Kidney (tissue), 14 donors: Measurements from ENCODE around the gene ALDH9A1. TPM values are rescaled to one million over a fixed set of nuclear protein-coding genes. Genes with fewer than 3 reads are reported as not detected.
A peak's percentile ranks its signal among the peaks of the same experiment; 100 is the strongest.

Source experiments
- DNase-seq, 5 donors: peaks; one replicate each; pipeline ENCODE4 v3.0.0-alpha.2; 2013 to 2020
- FAIRE-seq: peaks from 2 replicates; lab custom pipeline; 2012; peaks lifted over from hg19 to GRCh38; lab: Jason Lieb, UNC
- H3K27ac ChIP-seq, 2 donors: one replicate each; pipeline ENCODE4 v1.7.0; 2013; ENCODE audit warnings: low read depth in 2 of 2, low read length in 2 of 2, inconsistent platforms in 1 of 2
- H3K27me3 ChIP-seq: one replicate; pipeline ENCODE4 v1.7.1; 2013; ENCODE audit warnings: low read length, inconsistent platforms; ENCODE audit not compliant: control insufficient read depth, insufficient read depth
- H3K36me3 ChIP-seq, 3 donors: one replicate each; pipeline versions ENCODE4 v1.7.0 to v1.7.1; 2013; ENCODE audit warnings: low read length in 3 of 3, control low read depth in 1 of 3, inconsistent platforms in 1 of 3; ENCODE audit not compliant: insufficient read depth in 3 of 3, control insufficient read depth in 2 of 3
- H3K4me1 ChIP-seq, 3 donors: one replicate each; pipeline versions ENCODE4 v1.7.0 to v1.7.1; 2013; ENCODE audit warnings: low read length in 3 of 3, inconsistent platforms in 1 of 3, low read depth in 1 of 3; ENCODE audit not compliant: control insufficient read depth in 2 of 3, insufficient read depth in 2 of 3
- H3K4me3 ChIP-seq, 3 donors: one replicate each; pipeline versions ENCODE4 v1.7.0 to v1.8.1; 2013; ENCODE audit warnings: low read length in 3 of 3, control low read depth in 1 of 3, inconsistent platforms in 1 of 3
- H3K9ac ChIP-seq, 3 donors: one replicate each; pipeline versions ENCODE4 v1.7.0 to v1.7.1; 2013; ENCODE audit warnings: low read length in 3 of 3, control low read depth in 1 of 3, inconsistent platforms in 1 of 3
- H3K9me3 ChIP-seq, 3 donors: one replicate each; pipeline versions ENCODE4 v1.7.0 to v1.7.1; 2013; ENCODE audit warnings: low read length in 3 of 3, control low read depth in 1 of 3, inconsistent platforms in 1 of 3; ENCODE audit not compliant: control insufficient read depth in 2 of 3, insufficient read depth in 1 of 3
- CTCF ChIP-seq: IDR thresholded peaks from 3 replicates; pipeline ENCODE4 v1.5.1; 2012; ENCODE audit warnings: mild to moderate bottlenecking, moderate library complexity, borderline replicate concordance; ENCODE audit not compliant: insufficient read depth; ENCODE audit errors: extremely low read depth
- intact Hi-C: fragments of 100-400 bp; cut with DNase I; formaldehyde crosslinking; loops from one replicate; pipeline ENCODE4 v1.11.1; 2022
- polyA plus RNA-seq: library from polyadenylated mRNA; stranded (reverse); fragments of 350-450 nt; fragmentation: Illumina TruSeq; extraction: RNeasy Lipid Tissue Mini Kit (QIAGEN cat#74804); gene quantifications from one replicate; pipeline ENCODE4 v1.2.3, GENCODE V29; 2014; ENCODE audit warnings: low read depth, low replicate concordance; ENCODE audit not compliant: insufficient read depth
- total RNA-seq: library from RNA; stranded (reverse); fragmentation: NEBNext Ultra II Directional; extraction: Animal tissue kit (Norgen Biotek cat#: 25700); gene quantifications from one replicate; pipeline ENCODE4 v1.2.1, GENCODE V29; 2021
- donor health status: control.
- donor health status: control.
- donor health status: control.
- donor health status: control.
- donor health status: control.
- donor health status: DM: yes; HTN: yes; CAD: no.
- donor health status: Normal renal cell carcinoma (clear cell type).

ALDH9A1 gene
- total and polyA plus RNA-seq, 2 donors from 2014 or later = 70.7 to 77.2 TPM

GRCh38 chr1:165635823-165636222, 62.5 kb downstream of the ALDH9A1 start:
- Histone ChIP-seq H3K9ac (no peak overlapping the region), H3K27ac (no peak overlapping the region), H3K4me1 (peaks cover 6 to 31% (median 26%) of the 10 kb centered on the region in 3 donors), H3K27me3 (no peaks in the 10 kb centered on the region), H3K9me3 (no peaks in the 10 kb centered on the region), H3K36me3 (peaks cover 0 to 3% (median 0%) of the 10 kb centered on the region in 3 donors), H3K4me3 (no peak overlapping the region)
- TF ChIP-seq CTCF = no peak
- intact Hi-C loops = no loop called here
- FAIRE-seq (no peak), DNase-seq (no peak)

GRCh38 chr1:165635329-165635728, 63.0 kb downstream of the ALDH9A1 start:
- H3K9me3 ChIP-seq = no peaks in the 10 kb centered on the region
- DNase-seq = peak in 2 of 5 donors; percentile 52 to 64
- H3K4me3 ChIP-seq = no peak overlapping the region
- no peak overlapping the region for H3K27ac ChIP-seq
- TF ChIP-seq CTCF = no peak
- H3K36me3 ChIP-seq = peaks cover 0 to 3% (median 0%) of the 10 kb centered on the region in 3 donors
- intact Hi-C loops = no loop called here
- no peak overlapping the region for H3K9ac ChIP-seq
- H3K27me3 ChIP-seq = no peaks in the 10 kb centered on the region
- FAIRE-seq = no peak
- peaks cover 6 to 31% (median 26%) of the 10 kb centered on the region in 3 donors for H3K4me1 ChIP-seq

GRCh38 chr1:165634154-165634921, 64.0 kb downstream of the ALDH9A1 start:
- intact Hi-C loops = no loop called here
- TF ChIP-seq CTCF = no peak
- peak overlapping the region in 1 of 3 donors; percentile 21 for H3K4me3 ChIP-seq

More at GRCh38 chr1:165634154-165634921, 64.0 kb downstream of the ALDH9A1 start:
- Histone ChIP-seq H3K9ac (peak overlapping the region in 1 of 3 donors; percentile 31), H3K9me3 (no peaks in the 10 kb centered on the region), H3K27me3 (no peaks in the 10 kb centered on the region), H3K36me3 (no peaks in the 10 kb centered on the region), H3K27ac (peak overlapping the region; percentile 47 to 74), H3K4me1 (peaks cover 6 to 36% (median 21%) of the 10 kb centered on the region in 3 donors)
- DNase-seq = no peak
- FAIRE-seq = no peak
